ENCODE results near the gene POLD2. TPM values are rescaled to one million over a fixed set of nuclear protein-coding genes. Genes with fewer than 3 reads are reported as not detected.
A peak's percentile ranks its signal among the peaks of the same experiment; 100 is the strongest.

POLD2 gene
- total and polyA plus RNA-seq, 2 donors from 2014 or later = 60.0 to 119 TPM

DNA sequence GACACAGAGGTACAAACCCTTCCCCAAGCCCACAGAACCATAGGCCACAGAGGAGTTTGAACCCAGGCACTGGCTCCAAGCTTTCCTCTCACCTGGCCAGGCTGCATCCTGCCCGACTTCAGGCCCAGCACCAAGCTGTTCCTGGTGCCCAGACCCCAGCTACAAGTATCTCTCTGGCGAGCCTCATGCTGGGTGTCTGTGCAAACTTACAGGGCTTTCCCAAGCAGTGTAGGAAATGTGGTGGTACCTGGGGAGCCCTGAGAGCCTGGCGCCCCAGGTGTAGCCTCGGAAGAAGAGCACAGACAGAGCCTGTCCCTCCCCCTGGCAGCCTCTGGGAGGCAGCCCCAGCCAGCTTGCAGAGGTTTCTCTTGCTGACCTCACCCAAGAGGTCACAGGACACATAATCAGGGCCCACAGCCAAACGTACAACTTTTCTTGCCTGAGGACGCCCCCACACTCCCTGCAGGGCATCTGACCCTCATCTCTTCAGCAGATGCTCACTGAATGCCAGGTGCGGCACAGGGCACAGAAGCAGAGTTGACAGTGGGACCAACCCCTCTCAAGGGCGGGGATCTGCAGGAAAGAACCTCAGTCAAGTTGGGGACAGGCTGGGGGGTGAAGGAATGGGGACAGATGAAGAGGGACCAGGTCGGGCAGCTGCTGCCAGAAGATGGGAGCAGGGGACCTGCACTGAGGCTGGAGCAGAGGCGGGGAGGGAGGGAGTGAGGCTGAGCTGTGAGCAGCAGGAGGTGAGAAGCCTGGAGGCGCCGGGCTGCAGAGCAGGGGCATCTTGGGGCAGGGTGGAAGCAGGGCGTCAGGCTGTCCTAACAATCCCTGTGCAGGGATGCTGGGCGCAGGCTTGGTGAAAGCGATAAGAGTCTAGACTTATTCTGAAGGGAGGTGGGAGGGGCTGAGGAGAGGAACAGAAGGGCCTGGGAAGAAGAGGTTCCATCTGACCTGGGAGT lies 34.0 kb upstream of the POLD2 start:
- no peak overlapping the region for H3K9ac ChIP-seq (ENCODE audit: low read length in 3 of 3)
- no peak overlapping the region for H3K4me3 ChIP-seq (ENCODE audit: low read length in 3 of 3)
- no peaks in the 10 kb centered on the region for H3K9me3 ChIP-seq (ENCODE audit: control insufficient read depth in 2 of 3, insufficient read depth in 1 of 3, low read length in 3 of 3)
- H3K27ac ChIP-seq (ENCODE audit: low read depth in 2 of 2, low read length in 2 of 2) = no peak overlapping the region
- no peaks in the 10 kb centered on the region for H3K36me3 ChIP-seq (ENCODE audit: control insufficient read depth in 2 of 3, insufficient read depth in 3 of 3, low read length in 3 of 3)
- intact Hi-C loops (cut with DNase I) = no loop called here
- TF ChIP-seq, protein P1, sequence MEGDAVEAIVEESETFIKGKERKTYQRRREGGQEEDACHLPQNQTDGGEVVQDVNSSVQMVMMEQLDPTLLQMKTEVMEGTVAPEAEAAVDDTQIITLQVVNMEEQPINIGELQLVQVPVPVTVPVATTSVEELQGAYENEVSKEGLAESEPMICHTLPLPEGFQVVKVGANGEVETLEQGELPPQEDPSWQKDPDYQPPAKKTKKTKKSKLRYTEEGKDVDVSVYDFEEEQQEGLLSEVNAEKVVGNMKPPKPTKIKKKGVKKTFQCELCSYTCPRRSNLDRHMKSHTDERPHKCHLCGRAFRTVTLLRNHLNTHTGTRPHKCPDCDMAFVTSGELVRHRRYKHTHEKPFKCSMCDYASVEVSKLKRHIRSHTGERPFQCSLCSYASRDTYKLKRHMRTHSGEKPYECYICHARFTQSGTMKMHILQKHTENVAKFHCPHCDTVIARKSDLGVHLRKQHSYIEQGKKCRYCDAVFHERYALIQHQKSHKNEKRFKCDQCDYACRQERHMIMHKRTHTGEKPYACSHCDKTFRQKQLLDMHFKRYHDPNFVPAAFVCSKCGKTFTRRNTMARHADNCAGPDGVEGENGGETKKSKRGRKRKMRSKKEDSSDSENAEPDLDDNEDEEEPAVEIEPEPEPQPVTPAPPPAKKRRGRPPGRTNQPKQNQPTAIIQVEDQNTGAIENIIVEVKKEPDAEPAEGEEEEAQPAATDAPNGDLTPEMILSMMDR (IDR thresholded peaks at IDR 0.05; ENCODE audit: borderline replicate concordance, extremely low read depth, insufficient read depth) = no peak
- H3K27me3 ChIP-seq (ENCODE audit: control insufficient read depth, insufficient read depth, low read length) = no peaks in the 10 kb centered on the region
- no peaks in the 10 kb centered on the region for H3K4me1 ChIP-seq (ENCODE audit: control insufficient read depth in 2 of 3, insufficient read depth in 2 of 3, low read depth in 1 of 3, low read length in 3 of 3)
- FAIRE-seq (no peak), DNase-seq (peak in 1 of 5 donors; percentile 23)

GRCh38 chr7:44156453-44157010 lies 33.2 kb upstream of the POLD2 start:
- Histone ChIP-seq H3K27ac (ENCODE audit: low read depth in 2 of 2, low read length in 2 of 2) (no peak overlapping the region), H3K9ac (ENCODE audit: low read length in 3 of 3) (no peak overlapping the region), H3K9me3 (ENCODE audit: control insufficient read depth in 2 of 3, insufficient read depth in 1 of 3, low read length in 3 of 3) (no peaks in the 10 kb centered on the region), H3K27me3 (ENCODE audit: control insufficient read depth, insufficient read depth, low read length) (no peaks in the 10 kb centered on the region), H3K36me3 (ENCODE audit: control insufficient read depth in 2 of 3, insufficient read depth in 3 of 3, low read length in 3 of 3) (no peaks in the 10 kb centered on the region), H3K4me3 (ENCODE audit: low read length in 3 of 3) (no peak overlapping the region), H3K4me1 (ENCODE audit: control insufficient read depth in 2 of 3, insufficient read depth in 2 of 3, low read depth in 1 of 3, low read length in 3 of 3) (no peaks in the 10 kb centered on the region)
- intact Hi-C loops (cut with DNase I) = no loop called here
- DNase-seq (peak in 1 of 5 donors; percentile 19), FAIRE-seq (no peak)
- TF ChIP-seq, protein P1 (IDR thresholded peaks at IDR 0.05; ENCODE audit: borderline replicate concordance, extremely low read depth, insufficient read depth) = no peak

DNA sequence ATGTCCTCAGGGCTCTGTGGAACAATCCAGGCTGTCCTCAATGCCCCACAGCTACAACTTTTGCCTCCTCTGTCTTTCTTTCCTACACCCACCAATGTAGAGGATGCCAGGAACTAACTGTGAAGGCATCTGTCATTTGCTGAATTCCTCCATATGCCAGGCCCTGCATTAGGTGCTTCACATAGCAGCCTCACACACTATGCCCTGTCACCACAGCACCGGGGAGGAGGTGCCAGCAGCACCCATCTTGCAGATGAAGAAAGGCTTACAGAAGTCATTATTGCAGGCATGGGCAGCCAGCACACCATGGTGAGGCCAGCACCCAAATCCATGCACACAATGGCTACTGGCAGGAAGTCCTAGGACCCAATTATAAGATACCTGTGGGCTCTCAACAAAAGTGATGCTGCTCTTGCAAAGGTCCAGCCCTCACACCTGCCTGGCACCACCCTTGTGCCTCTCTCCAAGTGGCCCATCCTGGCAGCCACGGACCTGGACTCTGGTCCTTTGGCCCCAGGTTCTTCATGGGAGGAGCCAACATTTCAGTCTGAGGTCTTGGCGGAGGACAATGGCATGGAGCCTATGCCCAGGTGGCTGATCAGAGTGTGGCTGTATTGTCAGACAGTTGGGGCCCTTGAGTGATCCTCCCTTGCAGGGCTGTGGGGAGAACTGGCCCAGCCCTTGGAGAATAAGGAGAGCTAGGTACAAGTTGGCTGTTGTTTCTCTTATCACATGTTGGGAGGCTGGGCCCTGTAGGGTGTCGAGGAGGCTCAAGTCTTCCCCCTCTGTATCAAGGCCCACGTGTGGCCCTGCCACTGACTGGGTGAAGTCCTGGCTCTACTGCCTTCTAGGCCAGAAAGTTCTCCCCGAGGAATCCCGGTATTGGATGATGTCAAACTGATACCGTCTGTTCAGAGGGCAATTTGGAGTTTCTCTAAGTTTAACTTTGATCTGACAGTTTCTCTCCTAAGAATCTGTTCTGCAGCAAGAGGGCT lies 32.1 kb upstream of the POLD2 start:
- no peak overlapping the region for H3K9ac ChIP-seq (ENCODE audit: low read length in 3 of 3)
- H3K27ac ChIP-seq (ENCODE audit: low read depth in 2 of 2, low read length in 2 of 2) = no peak overlapping the region
- FAIRE-seq (no peak), DNase-seq (peak in 1 of 5 donors; percentile 15)
- H3K4me1 ChIP-seq (ENCODE audit: control insufficient read depth in 2 of 3, insufficient read depth in 2 of 3, low read depth in 1 of 3, low read length in 3 of 3) = no peaks in the 10 kb centered on the region
- TF ChIP-seq, protein P1 (IDR thresholded peaks at IDR 0.05; ENCODE audit: borderline replicate concordance, extremely low read depth, insufficient read depth) = no peak
- no peak overlapping the region for H3K4me3 ChIP-seq (ENCODE audit: low read length in 3 of 3)
- H3K27me3 ChIP-seq (ENCODE audit: control insufficient read depth, insufficient read depth, low read length) = no peaks in the 10 kb centered on the region
- no peaks in the 10 kb centered on the region for H3K9me3 ChIP-seq (ENCODE audit: control insufficient read depth in 2 of 3, insufficient read depth in 1 of 3, low read length in 3 of 3)
- intact Hi-C loops (cut with DNase I) = no loop called here
- no peaks in the 10 kb centered on the region for H3K36me3 ChIP-seq (ENCODE audit: control insufficient read depth in 2 of 3, insufficient read depth in 3 of 3, low read length in 3 of 3)
